Mucosa of descending colon (tissue), 3 donors: ENCODE data around the gene ENTPD5. TPM values are rescaled to one million over a fixed set of nuclear protein-coding genes. Genes with fewer than 3 reads are reported as not detected.

Experiments used
- ATAC-seq: fragments of 200-7000 bp; cut with Tn5 transposase; one replicate; pipeline ENCODE4 v1.9.1; 2020; ENCODE audit warnings: mild to moderate bottlenecking, moderate library complexity
- DNase-seq, 3 donors: peaks; one replicate each; pipeline ENCODE4 v3.0.0-alpha.2; 2020
- H3K36me3 ChIP-seq: fragments of 200-600 bp; one replicate; pipeline ENCODE4 v1.8.0; 2021; ENCODE audit warnings: low read depth, mild to moderate bottlenecking
- H3K4me1 ChIP-seq: fragments of 200-600 bp; one replicate; pipeline ENCODE4 v1.8.0; 2021; ENCODE audit warnings: low read depth, mild to moderate bottlenecking
- H3K4me3 ChIP-seq: fragments of 200-600 bp; one replicate; pipeline ENCODE4 v1.8.0; 2021; ENCODE audit warnings: mild to moderate bottlenecking
- H3K9me3 ChIP-seq: fragments of 200-600 bp; one replicate; pipeline ENCODE4 v1.8.0; 2021; ENCODE audit warnings: mild to moderate bottlenecking
- intact Hi-C, 2 donors: fragments of 100-400 bp; cut with DNase I in 1 of 2; cut with micrococcal nuclease in 1 of 2; formaldehyde crosslinking; loops; one replicate each; pipeline versions ENCODE4 v1.11.0 to v1.11.1; 2022; cut with DNase I, micrococcal nuclease
- long read RNA-seq, 2 donors: library from polyadenylated mRNA; unstranded; transcript quantifications; one replicate each; pipeline ENCODE4 v2.0.0, GENCODE V29; 2019 to 2021
- total RNA-seq, 3 donors: library from RNA; stranded (reverse); fragmentation: NEBNext Ultra II Directional in 2 of 3; extraction: Animal tissue kit (Norgen Biotek cat#: 25700) in 2 of 3; gene quantifications; one replicate each; pipeline versions ENCODE4 v1.2.1 to v1.2.4, GENCODE V29; 2021 to 2023
- TF ChIP-seq, protein P1 (sequence below): fragments of 200-600 bp; IDR thresholded peaks from one replicate; pipeline ENCODE4 v1.8.0; 2022; ENCODE audit warnings: antibody characterized with exemption, mild to moderate bottlenecking
- donor health status: DM: no; HTN: no; CAD: no; lungs with moderate emphysema.
- donor health status: DM: no; HTN: no; CAD: no.
- donor health status: DM: no; HTN: yes; CAD: no.

The ENTPD5 gene, protein sequence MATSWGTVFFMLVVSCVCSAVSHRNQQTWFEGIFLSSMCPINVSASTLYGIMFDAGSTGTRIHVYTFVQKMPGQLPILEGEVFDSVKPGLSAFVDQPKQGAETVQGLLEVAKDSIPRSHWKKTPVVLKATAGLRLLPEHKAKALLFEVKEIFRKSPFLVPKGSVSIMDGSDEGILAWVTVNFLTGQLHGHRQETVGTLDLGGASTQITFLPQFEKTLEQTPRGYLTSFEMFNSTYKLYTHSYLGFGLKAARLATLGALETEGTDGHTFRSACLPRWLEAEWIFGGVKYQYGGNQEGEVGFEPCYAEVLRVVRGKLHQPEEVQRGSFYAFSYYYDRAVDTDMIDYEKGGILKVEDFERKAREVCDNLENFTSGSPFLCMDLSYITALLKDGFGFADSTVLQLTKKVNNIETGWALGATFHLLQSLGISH
- total RNA-seq = 100 to 1,000 TPM in 2 of 3 donors, 10 to 100 TPM in 1; 79.9 to 296 (median 153) TPM
- long read RNA-seq, donor 1, full-length matches to known transcripts = 3 of 32 reads
- long read RNA-seq, donor 1, partial matches to known transcripts = 3 of 32 reads
- long read RNA-seq, donor 1, other reads (novel, unspliced or antisense) = 26 of 32 reads
- long read RNA-seq, donor 2, full-length matches to known transcripts = 2 of 40 reads
- long read RNA-seq, donor 2, partial matches to known transcripts = 3 of 40 reads
- long read RNA-seq, donor 2, other reads (novel, unspliced or antisense) = 35 of 40 reads

DNA sequence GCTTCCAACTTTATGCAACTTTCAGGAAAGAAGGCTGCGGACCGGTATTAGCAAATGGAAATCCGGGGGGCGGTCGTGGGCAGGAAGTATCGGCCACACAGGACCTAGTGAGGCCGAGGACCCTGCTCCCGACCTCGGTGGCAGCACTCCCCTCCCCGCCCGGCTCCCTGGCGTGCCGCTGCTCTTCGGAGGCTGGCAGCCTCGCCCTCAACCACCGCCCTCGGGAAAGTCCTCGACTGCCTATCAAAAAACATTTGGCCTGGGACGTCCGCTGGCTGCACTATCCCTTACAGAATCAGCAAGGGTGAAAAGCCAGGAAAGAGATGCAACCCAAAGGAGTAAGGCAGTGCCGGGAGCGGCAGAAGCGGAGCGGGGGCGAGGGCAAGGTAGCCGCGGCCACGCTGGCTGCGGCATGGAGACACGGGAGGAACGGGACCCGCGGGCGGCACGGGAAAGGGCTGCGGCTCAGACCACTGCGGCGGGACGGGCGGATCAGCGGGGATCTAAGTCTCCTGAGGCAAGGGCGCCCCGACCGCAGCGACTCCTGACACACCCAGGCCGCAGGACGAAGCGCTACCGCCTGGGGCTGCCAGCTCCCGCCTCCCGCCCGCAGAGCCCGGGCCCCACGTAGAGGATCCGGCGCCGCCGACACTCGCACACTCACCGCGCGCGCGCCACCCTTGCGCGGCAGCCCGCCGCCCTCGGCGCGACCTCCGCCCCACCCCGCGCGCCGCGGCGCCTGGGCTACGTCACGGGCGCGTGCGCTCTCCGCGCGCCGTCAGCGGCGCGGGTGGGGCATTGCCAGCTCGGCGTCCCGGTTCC, at the start of gene ENTPD5, which contains the start of gene BBOF1:
Gene ENTPD5, minus strand, starts transcription at position 703 of the 822 bp plus-strand sequence. CDS start 31,186 bp downstream, outside the sequence.
Gene BBOF1, plus strand, starts transcription at position 764 of the 822 bp plus-strand sequence. CDS start 130 bp downstream, outside the sequence.
- ATAC-seq (peak; percentile 97), DNase-seq (peak; percentile 87 to 92 (median 90))
- TF ChIP-seq, protein P1, sequence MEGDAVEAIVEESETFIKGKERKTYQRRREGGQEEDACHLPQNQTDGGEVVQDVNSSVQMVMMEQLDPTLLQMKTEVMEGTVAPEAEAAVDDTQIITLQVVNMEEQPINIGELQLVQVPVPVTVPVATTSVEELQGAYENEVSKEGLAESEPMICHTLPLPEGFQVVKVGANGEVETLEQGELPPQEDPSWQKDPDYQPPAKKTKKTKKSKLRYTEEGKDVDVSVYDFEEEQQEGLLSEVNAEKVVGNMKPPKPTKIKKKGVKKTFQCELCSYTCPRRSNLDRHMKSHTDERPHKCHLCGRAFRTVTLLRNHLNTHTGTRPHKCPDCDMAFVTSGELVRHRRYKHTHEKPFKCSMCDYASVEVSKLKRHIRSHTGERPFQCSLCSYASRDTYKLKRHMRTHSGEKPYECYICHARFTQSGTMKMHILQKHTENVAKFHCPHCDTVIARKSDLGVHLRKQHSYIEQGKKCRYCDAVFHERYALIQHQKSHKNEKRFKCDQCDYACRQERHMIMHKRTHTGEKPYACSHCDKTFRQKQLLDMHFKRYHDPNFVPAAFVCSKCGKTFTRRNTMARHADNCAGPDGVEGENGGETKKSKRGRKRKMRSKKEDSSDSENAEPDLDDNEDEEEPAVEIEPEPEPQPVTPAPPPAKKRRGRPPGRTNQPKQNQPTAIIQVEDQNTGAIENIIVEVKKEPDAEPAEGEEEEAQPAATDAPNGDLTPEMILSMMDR = no peak
- intact Hi-C loops = no loop called here
- H3K4me1 ChIP-seq = peaks cover 9% of the 10 kb centered on the region
- no peaks in the 10 kb centered on the region for H3K9me3 ChIP-seq
- peak within 1 kb of the TSS; percentile 77 for H3K4me3 ChIP-seq
- no peaks in the 10 kb centered on the region for H3K36me3 ChIP-seq

DNA sequence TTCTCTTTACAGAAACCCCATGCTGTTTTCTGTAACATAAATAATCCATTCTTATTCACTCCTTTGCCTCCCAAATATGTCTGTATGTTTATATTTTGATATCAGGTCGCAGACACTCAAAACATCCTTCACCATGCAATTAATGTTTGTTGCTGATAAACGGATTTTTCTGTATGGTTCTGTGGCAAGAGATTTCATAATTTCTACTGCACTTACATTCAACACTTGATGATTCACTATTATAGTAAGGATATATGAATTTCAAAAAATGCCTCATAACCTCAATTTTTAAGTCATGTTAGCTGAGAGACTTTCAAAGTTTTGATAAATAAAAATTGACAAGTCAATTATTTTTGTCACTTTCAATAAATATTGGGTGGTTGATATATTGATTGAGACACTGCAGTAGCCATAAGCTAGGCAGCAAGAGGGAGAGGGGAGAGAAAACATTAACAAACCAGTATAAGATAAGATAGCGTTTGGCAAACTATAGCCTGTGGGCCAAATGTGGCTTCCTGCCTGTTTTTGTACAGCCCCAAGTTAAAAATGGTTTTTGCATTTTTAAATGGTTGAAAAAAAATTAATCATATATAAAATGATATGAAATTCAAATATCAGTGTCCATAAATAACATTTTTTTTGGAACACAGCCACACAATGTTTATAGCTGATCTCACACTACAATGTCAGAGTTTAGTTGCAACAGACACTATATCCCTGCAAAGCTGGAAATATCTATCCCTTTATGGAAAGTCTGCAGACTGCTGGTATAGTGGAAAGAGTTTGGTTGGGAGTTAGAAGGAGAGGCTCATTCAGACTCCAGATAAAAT, 46.9 kb upstream of the ENTPD5 start:
- Histone ChIP-seq H3K4me1 (no peaks in the 10 kb centered on the region), H3K9me3 (no peaks in the 10 kb centered on the region), H3K4me3 (no peak overlapping the region), H3K36me3 (no peaks in the 10 kb centered on the region)
- TF ChIP-seq, protein P1 = no peak
- ATAC-seq (no peak), DNase-seq (no peak)
- intact Hi-C loops = no loop called here

DNA sequence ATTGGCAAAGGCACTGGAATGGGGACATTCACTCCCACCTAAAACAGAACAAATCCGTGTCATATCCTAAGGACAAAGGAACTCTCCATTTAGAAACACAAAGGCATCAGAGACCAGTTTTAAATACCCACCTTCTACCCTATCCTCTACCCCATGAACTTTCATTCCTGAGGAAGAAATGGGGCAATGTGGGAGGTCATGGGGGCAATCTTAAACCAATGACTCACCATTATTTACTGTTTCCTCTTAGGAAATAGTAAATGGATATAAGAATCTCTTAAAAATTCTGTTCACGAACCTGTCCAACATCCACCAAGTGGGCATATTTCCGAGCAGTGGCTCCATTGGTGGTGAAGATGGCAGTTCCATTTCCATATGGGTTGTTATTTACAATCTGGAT, 45.8 kb upstream of the ENTPD5 start:
- ATAC-seq (no peak), DNase-seq (no peak)
- intact Hi-C loops = no loop called here
- H3K4me3 ChIP-seq = no peak overlapping the region
- H3K4me1 ChIP-seq = no peaks in the 10 kb centered on the region
- H3K9me3 ChIP-seq = no peaks in the 10 kb centered on the region
- H3K36me3 ChIP-seq = no peaks in the 10 kb centered on the region
- TF ChIP-seq, protein P1 = no peak

DNA sequence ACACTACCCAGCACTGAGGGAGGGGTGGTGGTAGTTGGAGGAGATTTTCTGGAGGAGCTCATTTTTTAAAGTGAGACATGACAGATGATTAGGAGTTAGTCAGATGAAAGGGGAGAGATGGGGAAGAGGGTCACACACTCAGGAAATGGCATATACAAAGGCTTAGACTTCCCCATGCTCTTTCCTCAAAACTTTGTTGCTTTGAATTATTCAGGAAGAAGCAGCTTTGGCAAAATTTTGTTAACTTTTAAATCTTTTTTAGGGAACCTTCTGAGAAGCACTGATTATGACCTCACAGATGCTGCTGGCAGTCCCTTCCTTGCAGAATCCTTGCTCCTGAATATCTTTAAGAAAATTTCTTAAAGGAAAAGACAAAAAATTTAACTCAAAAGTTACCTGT, 45.3 kb upstream of the ENTPD5 start:
- Histone ChIP-seq H3K9me3 (no peaks in the 10 kb centered on the region), H3K4me3 (no peak overlapping the region), H3K4me1 (no peaks in the 10 kb centered on the region), H3K36me3 (no peaks in the 10 kb centered on the region)
- intact Hi-C loops = no loop called here
- no peak for ATAC-seq
- DNase-seq = no peak
- TF ChIP-seq, protein P1 = no peak

DNA sequence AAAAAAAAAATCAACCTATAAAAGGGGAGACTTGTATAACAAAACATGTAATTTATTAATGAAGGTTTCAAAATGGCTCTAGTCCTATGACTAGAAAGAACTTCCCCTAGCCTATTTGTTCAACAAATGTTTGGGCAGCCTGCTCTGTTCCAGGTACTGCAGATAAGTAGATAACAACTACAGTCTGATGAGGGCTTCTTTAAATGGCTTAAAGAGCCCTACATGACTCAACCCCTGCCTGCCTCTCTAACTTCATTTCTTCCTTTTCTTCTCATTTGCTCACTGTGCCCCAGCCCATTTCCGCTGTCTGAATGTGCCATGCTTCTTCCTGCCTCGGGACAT, 43.7 kb upstream of the ENTPD5 start:
- TF ChIP-seq, protein P1 = no peak
- Histone ChIP-seq H3K36me3 (no peaks in the 10 kb centered on the region), H3K4me3 (no peak overlapping the region), H3K4me1 (no peaks in the 10 kb centered on the region), H3K9me3 (no peaks in the 10 kb centered on the region)
- intact Hi-C loops = no loop called here
- no peak for DNase-seq
- ATAC-seq = no peak
